Astrocyte (in vitro differentiated cells and primary cell): ENCODE data around the gene TAS1R1. TPM values are rescaled to one million over a fixed set of nuclear protein-coding genes. Genes with fewer than 3 reads are reported as not detected.

Experiments
- DNase-seq: peaks from one replicate; pipeline ENCODE4 v3.0.0-alpha.2; 2010; ENCODE audit warnings: low read depth
- FAIRE-seq: peaks from 2 replicates; lab custom pipeline; 2011; peaks lifted over from hg19 to GRCh38; lab: Jason Lieb, UNC
- H2AFZ ChIP-seq: 2 replicates; pipeline ENCODE4 v1.6.0; 2012; ENCODE audit warnings: low read depth, low read length, inconsistent platforms
- H3K27ac ChIP-seq: 2 replicates; pipeline ENCODE4 v1.5.1; 2011; ENCODE audit warnings: low read depth, low read length, inconsistent platforms
- H3K27me3 ChIP-seq: 2 replicates; pipeline ENCODE4 v1.6.0; 2011; ENCODE audit warnings: low read length, inconsistent platforms; ENCODE audit not compliant: insufficient read depth
- H3K36me3 ChIP-seq: 2 replicates; pipeline ENCODE4 v1.5.1; 2011; ENCODE audit warnings: low read length, inconsistent platforms; ENCODE audit not compliant: insufficient read depth
- H3K4me1 ChIP-seq: 2 replicates; pipeline ENCODE4 v1.5.1; 2011; ENCODE audit warnings: low read length, inconsistent platforms; ENCODE audit not compliant: insufficient read depth
- H3K4me2 ChIP-seq: 2 replicates; pipeline ENCODE4 v1.6.0; 2012; ENCODE audit warnings: low read length, inconsistent platforms
- H3K4me3 ChIP-seq: 2 replicates; pipeline ENCODE4 v1.5.1; 2011; ENCODE audit warnings: low read depth, mild to moderate bottlenecking, low read length, inconsistent platforms; ENCODE audit not compliant: insufficient read depth
- H3K79me2 ChIP-seq: 2 replicates; pipeline ENCODE4 v1.6.0; 2012; ENCODE audit warnings: mild to moderate bottlenecking, low read length, inconsistent platforms; ENCODE audit not compliant: insufficient read depth
- H3K9ac ChIP-seq: 2 replicates; pipeline ENCODE4 v1.6.0; 2012; ENCODE audit warnings: mild to moderate bottlenecking, low read length, inconsistent platforms
- H3K9me3 ChIP-seq: 2 replicates; pipeline ENCODE4 v1.5.1; 2012; ENCODE audit warnings: low read depth, mild to moderate bottlenecking, low read length, inconsistent platforms; ENCODE audit not compliant: insufficient read depth
- H4K20me1 ChIP-seq: 2 replicates; pipeline ENCODE4 v1.6.0; 2012; ENCODE audit warnings: low read length, inconsistent platforms; ENCODE audit not compliant: insufficient read depth
- H3K27ac Mint-ChIP-seq: one replicate; pipeline ENCODE4 v1.8.0; 2021; ENCODE audit warnings: mild to moderate bottlenecking, mixed read lengths; ENCODE audit not compliant: unreplicated experiment
- H3K27me3 Mint-ChIP-seq: one replicate; pipeline ENCODE4 v1.8.0; 2021; ENCODE audit warnings: low read depth, mixed read lengths; ENCODE audit not compliant: unreplicated experiment
- H3K36me3 Mint-ChIP-seq: one replicate; pipeline ENCODE4 v1.8.0; 2021; ENCODE audit warnings: low read depth, mixed read lengths; ENCODE audit not compliant: unreplicated experiment
- H3K4me1 Mint-ChIP-seq: one replicate; pipeline ENCODE4 v1.8.0; 2021; ENCODE audit warnings: low read depth, mixed read lengths; ENCODE audit not compliant: unreplicated experiment
- H3K4me3 Mint-ChIP-seq: one replicate; pipeline ENCODE4 v1.8.0; 2021; ENCODE audit warnings: mild to moderate bottlenecking, moderate library complexity, mixed read lengths; ENCODE audit not compliant: unreplicated experiment
- H3K9me3 Mint-ChIP-seq: one replicate; pipeline ENCODE4 v1.8.0; 2021; ENCODE audit warnings: mild to moderate bottlenecking, mixed read lengths; ENCODE audit not compliant: unreplicated experiment
- EZH2 ChIP-seq: IDR thresholded peaks from 2 replicates; pipeline ENCODE4 v1.6.1; 2012; ENCODE audit warnings: mild to moderate bottlenecking, low read length, inconsistent platforms; ENCODE audit not compliant: insufficient read depth
- total RNA-seq: library from RNA; stranded (reverse); gene quantifications from 2 replicates; pipeline ENCODE4 v1.2.1, GENCODE V29; 2021
- TF ChIP-seq, protein P1 (sequence below): IDR thresholded peaks from 2 replicates; pipeline ENCODE4 v1.5.1; 2011; ENCODE audit warnings: low read depth, mild to moderate bottlenecking, inconsistent platforms, low read length, moderate library complexity; ENCODE audit not compliant: insufficient read depth

Gene TAS1R1
- total RNA-seq, 1 donor from 2014 or later = not detected

DNA sequence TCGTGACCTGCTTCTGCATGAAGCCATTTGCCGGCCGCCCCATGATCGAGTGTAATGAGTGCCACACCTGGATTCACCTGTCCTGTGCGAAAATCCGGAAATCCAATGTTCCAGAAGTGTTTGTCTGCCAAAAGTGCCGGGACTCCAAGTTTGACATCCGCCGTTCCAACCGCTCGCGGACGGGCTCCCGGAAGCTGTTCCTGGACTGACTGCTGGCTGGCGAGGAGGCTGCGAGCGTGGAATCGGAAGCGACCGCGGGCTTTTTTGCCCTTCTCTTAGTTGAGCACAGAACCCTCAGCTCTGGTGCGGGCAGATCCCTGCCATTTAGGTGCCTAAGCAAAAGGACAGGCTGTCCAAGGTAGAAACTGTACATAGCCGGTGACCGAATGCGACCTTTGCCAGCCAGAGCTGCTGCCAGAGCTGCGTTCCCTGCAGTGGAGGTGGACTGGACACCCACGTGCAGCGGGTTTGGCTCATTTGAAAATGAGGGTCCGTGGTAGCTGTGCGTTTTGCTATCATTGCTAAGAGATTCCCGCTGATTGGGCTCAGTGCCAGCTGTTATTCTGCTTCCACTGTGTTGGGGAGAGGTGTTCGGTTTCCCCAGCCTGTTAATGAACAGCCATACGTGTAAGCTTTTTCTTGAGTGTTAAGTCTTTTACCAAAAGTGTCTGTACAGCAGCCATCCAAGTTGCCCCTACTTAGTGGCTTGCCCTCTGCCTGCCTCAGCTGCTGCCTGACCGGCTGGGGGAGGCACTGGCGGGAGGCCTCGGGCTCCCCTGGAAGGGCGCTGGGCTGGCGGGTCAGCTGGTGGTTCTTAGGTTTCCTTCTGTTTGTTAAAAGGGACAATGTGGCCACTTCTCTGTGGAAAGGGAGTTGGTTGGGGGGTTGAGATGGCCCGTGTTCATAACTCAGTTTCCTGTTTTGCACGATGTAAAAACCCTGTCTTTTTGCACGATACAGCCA is 66.6 kb downstream of the TAS1R1 start:
- FAIRE-seq (no peak), DNase-seq (no peak)
- no peak overlapping the region for H3K27ac Mint-ChIP-seq
- H3K9ac ChIP-seq = no peak overlapping the region
- H2AFZ ChIP-seq = no peak overlapping the region
- H3K27me3 Mint-ChIP-seq = no peaks in the 10 kb centered on the region
- H3K36me3 Mint-ChIP-seq = peaks cover 18% of the 10 kb centered on the region
- H3K4me2 ChIP-seq = no peak overlapping the region
- H3K4me3 ChIP-seq = no peak overlapping the region
- peaks cover 4% of the 10 kb centered on the region for H3K4me1 Mint-ChIP-seq
- peaks cover 85% of the 10 kb centered on the region for H4K20me1 ChIP-seq
- no peaks in the 10 kb centered on the region for H3K27me3 ChIP-seq
- peaks cover 19% of the 10 kb centered on the region for H3K36me3 ChIP-seq
- H3K9me3 ChIP-seq = no peaks in the 10 kb centered on the region
- no peak overlapping the region for H3K4me3 Mint-ChIP-seq
- H3K9me3 Mint-ChIP-seq = no peaks in the 10 kb centered on the region
- peaks cover 10% of the 10 kb centered on the region for H3K4me1 ChIP-seq
- H3K27ac ChIP-seq = no peak overlapping the region
- peaks cover 79% of the 10 kb centered on the region for H3K79me2 ChIP-seq
- TF ChIP-seq, protein P1, sequence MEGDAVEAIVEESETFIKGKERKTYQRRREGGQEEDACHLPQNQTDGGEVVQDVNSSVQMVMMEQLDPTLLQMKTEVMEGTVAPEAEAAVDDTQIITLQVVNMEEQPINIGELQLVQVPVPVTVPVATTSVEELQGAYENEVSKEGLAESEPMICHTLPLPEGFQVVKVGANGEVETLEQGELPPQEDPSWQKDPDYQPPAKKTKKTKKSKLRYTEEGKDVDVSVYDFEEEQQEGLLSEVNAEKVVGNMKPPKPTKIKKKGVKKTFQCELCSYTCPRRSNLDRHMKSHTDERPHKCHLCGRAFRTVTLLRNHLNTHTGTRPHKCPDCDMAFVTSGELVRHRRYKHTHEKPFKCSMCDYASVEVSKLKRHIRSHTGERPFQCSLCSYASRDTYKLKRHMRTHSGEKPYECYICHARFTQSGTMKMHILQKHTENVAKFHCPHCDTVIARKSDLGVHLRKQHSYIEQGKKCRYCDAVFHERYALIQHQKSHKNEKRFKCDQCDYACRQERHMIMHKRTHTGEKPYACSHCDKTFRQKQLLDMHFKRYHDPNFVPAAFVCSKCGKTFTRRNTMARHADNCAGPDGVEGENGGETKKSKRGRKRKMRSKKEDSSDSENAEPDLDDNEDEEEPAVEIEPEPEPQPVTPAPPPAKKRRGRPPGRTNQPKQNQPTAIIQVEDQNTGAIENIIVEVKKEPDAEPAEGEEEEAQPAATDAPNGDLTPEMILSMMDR = no peak
- TF ChIP-seq EZH2 = no peak

DNA sequence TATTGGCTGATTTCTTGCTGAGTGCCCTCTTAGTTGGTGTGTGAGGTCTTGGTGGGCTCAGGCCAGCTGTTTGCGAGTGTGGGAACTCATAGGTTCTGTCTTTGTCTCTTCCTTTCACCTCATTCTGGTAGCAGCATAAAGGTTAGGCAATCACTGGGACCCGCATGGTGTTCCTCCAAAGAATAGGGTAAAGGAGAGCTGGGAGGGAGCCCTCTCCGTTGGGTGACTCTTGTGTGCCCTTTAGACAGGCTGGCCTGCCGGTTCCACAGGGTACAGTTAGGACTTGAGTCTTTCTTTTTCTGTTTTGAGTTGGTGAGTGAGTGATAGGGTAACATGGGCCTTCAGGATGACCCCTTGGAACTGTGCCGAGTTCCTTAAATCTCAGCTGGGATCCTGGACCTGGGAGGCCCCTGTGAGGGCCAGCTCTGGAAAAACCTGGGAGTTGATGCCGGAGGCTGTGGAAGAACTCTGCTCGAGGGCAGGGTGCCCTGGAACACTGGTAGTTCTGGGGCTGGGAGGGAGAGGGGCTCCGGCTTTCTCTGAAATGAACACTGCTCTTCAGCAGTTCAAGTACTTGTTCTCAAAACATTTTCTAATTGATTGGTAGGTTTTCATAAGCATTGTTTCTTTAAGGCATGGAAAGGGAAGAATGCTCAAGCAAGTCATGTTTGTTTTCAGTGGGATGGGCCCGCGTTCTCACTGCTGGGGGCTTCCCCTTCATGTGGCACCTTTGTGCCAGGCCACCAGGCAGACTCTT is 67.5 kb downstream of the TAS1R1 start:
- Mint-ChIP-seq H3K36me3 (peaks cover 16% of the 10 kb centered on the region), H3K9me3 (no peaks in the 10 kb centered on the region), H3K27me3 (no peaks in the 10 kb centered on the region), H3K4me1 (peaks cover 4% of the 10 kb centered on the region), H3K27ac (no peak overlapping the region), H3K4me3 (no peak overlapping the region)
- no peak overlapping the region for H2AFZ ChIP-seq
- DNase-seq (no peak), FAIRE-seq (no peak)
- peaks cover 81% of the 10 kb centered on the region for H4K20me1 ChIP-seq
- H3K27ac ChIP-seq = no peak overlapping the region
- H3K9ac ChIP-seq = no peak overlapping the region
- TF ChIP-seq, protein P1 = no peak
- no peak for TF ChIP-seq EZH2
- H3K36me3 ChIP-seq = peaks cover 21% of the 10 kb centered on the region
- no peak overlapping the region for H3K4me2 ChIP-seq
- no peaks in the 10 kb centered on the region for H3K27me3 ChIP-seq
- peaks cover 10% of the 10 kb centered on the region for H3K4me1 ChIP-seq
- no peaks in the 10 kb centered on the region for H3K9me3 ChIP-seq
- no peak overlapping the region for H3K4me3 ChIP-seq
- H3K79me2 ChIP-seq = peaks cover 79% of the 10 kb centered on the region
